H1 (cell line): ENCODE results near the gene SLC2A1. TPM values are rescaled to one million over a fixed set of nuclear protein-coding genes. Genes with fewer than 3 reads are reported as not detected.

ENCODE experiments used
- CTCF ChIA-PET: fragments of 300-600 bp; sonication (Branson Sonifier 250); formaldehyde crosslinking; loops from one replicate; lab custom pipeline; 2021; ENCODE audit not compliant: partially characterized antibody; lab: Charles Lee
- POLR2A ChIA-PET: fragments of 300-600 bp; sonication (Branson Sonifier 250); formaldehyde crosslinking; loops from one replicate; lab custom pipeline; 2021; ENCODE audit warnings: inconsistent platforms; ENCODE audit not compliant: partially characterized antibody; lab: Charles Lee
- DNase-seq, 2 experiments: peaks; one replicate each; pipeline versions ENCODE4 v3.0.0 to v3.0.0-alpha.2; 2010 to 2022; ENCODE audit warnings: low spot score in 2 of 2, low read depth in 1 of 2, mixed read lengths in 1 of 2
- FAIRE-seq: peaks from 2 replicates; lab custom pipeline; 2011; peaks lifted over from hg19 to GRCh38; lab: Jason Lieb, UNC
- H2AFZ ChIP-seq: 2 replicates; pipeline ENCODE4 v1.8.1; 2012; ENCODE audit warnings: low read length, inconsistent platforms
- H2AK5ac ChIP-seq: 2 replicates; pipeline ENCODE4 v1.6.1; 2013; ENCODE audit warnings: low read depth, low read length
- H2BK120ac ChIP-seq: replicated peaks from 2 replicates; pipeline ENCODE3; 2013; ENCODE audit warnings: low read depth, low read length, inconsistent platforms
- H2BK12ac ChIP-seq: 2 replicates; pipeline ENCODE4 v1.6.1; 2013; ENCODE audit warnings: low read depth, low read length
- H2BK15ac ChIP-seq: 2 replicates; pipeline ENCODE4 v1.6.1; 2013; ENCODE audit warnings: low read length
- H2BK20ac ChIP-seq: 2 replicates; pipeline ENCODE4 v1.6.1; 2013; ENCODE audit warnings: low read length
- H2BK5ac ChIP-seq: 2 replicates; pipeline ENCODE4 v1.6.1; 2013; ENCODE audit warnings: low read depth, low read length
- H3K14ac ChIP-seq: 2 replicates; pipeline ENCODE4 v1.6.1; 2013; ENCODE audit warnings: inconsistent platforms; ENCODE audit not compliant: insufficient read length
- H3K18ac ChIP-seq: 2 replicates; pipeline ENCODE4 v1.6.1; 2013; ENCODE audit warnings: low read length; ENCODE audit errors: extremely low read depth
- H3K23ac ChIP-seq: 2 replicates; pipeline ENCODE4 v1.6.1; 2013; ENCODE audit warnings: inconsistent platforms; ENCODE audit not compliant: insufficient read length
- H3K23me2 ChIP-seq: 2 replicates; pipeline ENCODE4 v1.6.1; 2013; ENCODE audit warnings: low read depth, low read length
- H3K27ac ChIP-seq: 2 replicates; pipeline ENCODE4 v1.6.1; 2011; ENCODE audit warnings: low read depth, low read length, inconsistent platforms
- H3K27me3 ChIP-seq, 4 experiments: replicated peaks in 1 of 4; 1 replicate in 1 of 4; 2 replicates in 3 of 4; pipeline versions ENCODE4 v1.6.1 to v1.8.1; 2011 to 2013; ENCODE audit warnings: low read length in 3 of 4, mild to moderate bottlenecking in 3 of 4, inconsistent platforms in 2 of 4, mixed read lengths in 2 of 4, moderate library complexity in 1 of 4; ENCODE audit not compliant: control insufficient read depth in 3 of 4, insufficient read depth in 3 of 4; ENCODE audit errors: extremely low read depth in 1 of 4
- H3K36me3 ChIP-seq, 4 experiments: 2 replicates each; pipeline versions ENCODE4 v1.6.1 to v1.8.1; 2011 to 2013; ENCODE audit warnings: mild to moderate bottlenecking in 4 of 4, low read length in 3 of 4, moderate library complexity in 2 of 4, control low read depth in 1 of 4, inconsistent platforms in 1 of 4; ENCODE audit not compliant: insufficient read depth in 4 of 4, control insufficient read depth in 2 of 4
- H3K4ac ChIP-seq: replicated peaks from 2 replicates; pipeline ENCODE3; 2013; ENCODE audit warnings: low read length, low read depth, mixed read lengths, inconsistent platforms; ENCODE audit not compliant: insufficient read length
- H3K4me1 ChIP-seq, 4 experiments: replicated peaks in 1 of 4; 1 replicate in 1 of 4; 2 replicates in 3 of 4; pipeline versions ENCODE4 v1.6.1 to v1.8.1; 2011 to 2013; ENCODE audit warnings: low read length in 3 of 4, inconsistent platforms in 2 of 4, mixed read lengths in 1 of 4; ENCODE audit not compliant: insufficient read depth in 4 of 4, control insufficient read depth in 3 of 4
- H3K4me2 ChIP-seq, 2 experiments: 2 replicates each; pipeline versions ENCODE4 v1.6.1 to v1.8.1; 2011 to 2013; ENCODE audit warnings: low read depth in 2 of 2, low read length in 2 of 2, control low read depth in 1 of 2, inconsistent platforms in 1 of 2, mild to moderate bottlenecking in 1 of 2; ENCODE audit not compliant: insufficient read depth in 1 of 2
- H3K4me3 ChIP-seq, 4 experiments: fragments of 200-600, 300-600 bp in 1 of 4; sonication (generic), shearing (Covaris generic), sonication (Bioruptor Twin) in 1 of 4; 2 replicates each; pipeline versions ENCODE4 v1.5.1 to v1.8.1; 2011 to 2016; ENCODE audit warnings: low read length in 4 of 4, low read depth in 3 of 4, control low read depth in 2 of 4, inconsistent platforms in 2 of 4, mild to moderate bottlenecking in 2 of 4, mixed read lengths in 1 of 4, moderate library complexity in 1 of 4; ENCODE audit not compliant: insufficient read depth in 2 of 4; ENCODE audit errors: extremely low read depth in 1 of 4
- H3K56ac ChIP-seq: replicated peaks from 2 replicates; pipeline ENCODE3; 2013; ENCODE audit warnings: low read depth, mild to moderate bottlenecking, mixed read lengths, low read length, inconsistent platforms; ENCODE audit not compliant: insufficient read length
- H3K79me1 ChIP-seq: 2 replicates; pipeline ENCODE4 v1.6.1; 2013; ENCODE audit warnings: low read depth, low read length, control low read depth
- H3K79me2 ChIP-seq, 2 experiments: 2 replicates each; pipeline versions ENCODE4 v1.6.1 to v1.8.1; 2012 to 2013; ENCODE audit warnings: low read length in 2 of 2, mild to moderate bottlenecking in 2 of 2, inconsistent platforms in 1 of 2; ENCODE audit not compliant: insufficient read depth in 2 of 2, control insufficient read depth in 1 of 2
- H3K9ac ChIP-seq, 4 experiments: replicated peaks in 1 of 4; 1 replicate in 1 of 4; 2 replicates in 3 of 4; pipeline versions ENCODE4 v1.6.1 to v1.8.1; 2011 to 2013; ENCODE audit warnings: low read depth in 3 of 4, low read length in 3 of 4, control low read depth in 2 of 4, mild to moderate bottlenecking in 2 of 4, moderate library complexity in 2 of 4, inconsistent platforms in 1 of 4; ENCODE audit errors: extremely low read depth in 1 of 4
- H3K9me3 ChIP-seq, 2 experiments: 2 replicates each; pipeline versions ENCODE4 v1.6.1 to v1.8.1; 2012 to 2013; ENCODE audit warnings: mild to moderate bottlenecking in 2 of 2, moderate library complexity in 2 of 2, control low read depth in 1 of 2, inconsistent platforms in 1 of 2, low read depth in 1 of 2, low read length in 1 of 2, mixed read lengths in 1 of 2; ENCODE audit not compliant: insufficient read depth in 2 of 2
- H4K20me1 ChIP-seq, 2 experiments: replicated peaks in 1 of 2; 2 replicates each; pipeline versions ENCODE3 to v1.8.1; 2011 to 2013; ENCODE audit warnings: inconsistent platforms in 2 of 2, low read length in 2 of 2, mild to moderate bottlenecking in 1 of 2; ENCODE audit not compliant: insufficient read depth in 2 of 2, control insufficient read depth in 1 of 2
- H4K5ac ChIP-seq: 2 replicates; pipeline ENCODE4 v1.6.1; 2013; ENCODE audit warnings: low read length, low read depth, mixed read lengths, inconsistent platforms; ENCODE audit not compliant: insufficient read length
- H4K8ac ChIP-seq: 2 replicates; pipeline ENCODE4 v1.8.0; 2013; ENCODE audit warnings: mild to moderate bottlenecking, moderate library complexity, low read length, inconsistent platforms; ENCODE audit not compliant: insufficient read depth; ENCODE audit errors: extremely low read depth
- H4K91ac ChIP-seq: replicated peaks from 2 replicates; pipeline ENCODE3; 2013; ENCODE audit warnings: low read length, mixed read lengths, inconsistent platforms; ENCODE audit not compliant: insufficient read length
- CHD1 ChIP-seq: IDR thresholded peaks from 2 replicates; pipeline ENCODE4 v1.6.1; 2012; ENCODE audit warnings: low read depth, low read length, improper control_type of control experiment
- EZH2 ChIP-seq: fragments of 200-600 bp; sonication (generic); IDR thresholded peaks from 2 replicates; pipeline ENCODE4 v1.7.1; 2012; ENCODE audit warnings: low read depth, mild to moderate bottlenecking, moderate library complexity, low read length, inconsistent platforms; ENCODE audit not compliant: severe bottlenecking
- GABPA ChIP-seq: IDR thresholded peaks from 2 replicates; pipeline ENCODE4 v1.6.1; 2011; ENCODE audit warnings: mild to moderate bottlenecking, low read length, moderate library complexity, borderline replicate concordance; ENCODE audit not compliant: insufficient read depth
- HDAC6 ChIP-seq: IDR thresholded peaks from one replicate; pipeline ENCODE4 v1.7.1; 2012; ENCODE audit warnings: low read depth, mild to moderate bottlenecking, inconsistent platforms, low read length, moderate library complexity
- KDM1A ChIP-seq: fragments of 200-600, 300-600 bp; sonication (generic); IDR thresholded peaks from 2 replicates; pipeline ENCODE4 v1.7.1; 2016; ENCODE audit warnings: mild to moderate bottlenecking, low read length, borderline replicate concordance
- KDM4A ChIP-seq: IDR thresholded peaks from one replicate; pipeline ENCODE4 v1.7.1; 2012; ENCODE audit warnings: low read depth, mild to moderate bottlenecking, moderate library complexity, low read length, inconsistent platforms; ENCODE audit not compliant: severe bottlenecking
- NRF1 ChIP-seq: IDR thresholded peaks from 2 replicates; pipeline ENCODE4 v1.6.1; 2011; ENCODE audit warnings: mild to moderate bottlenecking, low read depth, low read length, improper control_type of control experiment
- PHF8 ChIP-seq: fragments of 200-600 bp; sonication (generic); conservative IDR thresholded peaks from 2 replicates; pipeline ENCODE4 v1.7.1; 2012; ENCODE audit warnings: low read depth, mild to moderate bottlenecking, inconsistent platforms, low read length, moderate library complexity
- RFX5 ChIP-seq: IDR thresholded peaks from 2 replicates; pipeline ENCODE4 v1.6.1; 2011; ENCODE audit warnings: low read depth, low read length, improper control_type of control experiment, borderline replicate concordance
- SP2 ChIP-seq: IDR thresholded peaks from 2 replicates; pipeline ENCODE4 v1.6.1; 2012; ENCODE audit warnings: mild to moderate bottlenecking, low read length, inconsistent platforms
- TCF12 ChIP-seq: IDR thresholded peaks from 2 replicates; pipeline ENCODE4 v1.6.1; 2011; ENCODE audit warnings: low read depth, mild to moderate bottlenecking, low read length
- TEAD4 ChIP-seq: IDR thresholded peaks from 2 replicates; pipeline ENCODE4 v1.6.1; 2012; ENCODE audit warnings: low read depth, low read length, inconsistent platforms, mixed read lengths
- USF2 ChIP-seq: IDR thresholded peaks from 2 replicates; pipeline ENCODE4 v1.6.1; 2011; ENCODE audit warnings: low read length, improper control_type of control experiment
- WGBS, 2 experiments: shearing (Covaris generic) in 1 of 2; methylation state at CpG; one replicate each; pipeline versions ENCODE4 v1.1.6 to v1.1.7; 2013 to 2015; ENCODE audit warnings: low lambda C conversion rate in 2 of 2, mixed read lengths in 2 of 2, inconsistent platforms in 1 of 2, low coverage in 1 of 2, missing lambda C conversion rate in 1 of 2; ENCODE audit not compliant: insufficient replicate concordance in 2 of 2, insufficient coverage in 1 of 2, insufficient read length in 1 of 2; ENCODE audit errors: extremely low coverage in 1 of 2, missing lambda C conversion rate in 1 of 2; 5-methylcytosine and 5-hydroxymethylcytosine counted together
- polyA plus RNA-seq, 7 experiments: library from polyadenylated mRNA; depleted of rRNA in 3 of 7; stranded (reverse) in 5 of 7; unstranded in 2 of 7; fragments of >200 nt in 5 of 7; fragments of 200-250 nt in 2 of 7; gene quantifications; 1 replicate in 5 of 7; 2 replicates in 1 of 7; 4 replicates in 1 of 7; pipeline versions ENCODE4 v1.2.1 to v1.2.3, GENCODE V29; 2011 to 2013; ENCODE audit warnings: missing spikeins in 2 of 7, mixed read lengths in 2 of 7
- total RNA-seq: library from RNA; stranded (reverse); fragmentation: NEBNext Ultra II Directional; extraction: Animal tissue kit (Norgen Biotek cat#: 25700); gene quantifications from 2 replicates; pipeline ENCODE4 v1.2.1, GENCODE V29; 2021

The SLC2A1 gene
- total and polyA plus RNA-seq, 2 of the 8 experiments (the other 6 are each of a cell fraction or from before 2014, with no cell fraction given): 230 to 308 TPM

GRCh38 chr1:42943166-42943565 lies 15.5 kb downstream of the SLC2A1 start:
- no peaks in the 10 kb centered on the region for H3K9me3 ChIP-seq
- H3K4me1 ChIP-seq: peaks cover 10 to 30% (median 17%) of the 10 kb centered on the region in 4 experiments
- 80% methylated on average over 7 of the region's 7 CpGs; no CpG with 5 or more reads in 1 of the 2 experiments for WGBS, 2 experiments
- H2BK15ac ChIP-seq: no peak overlapping the region
- H4K91ac ChIP-seq: no peak overlapping the region
- no peak overlapping the region for H3K14ac ChIP-seq
- H3K56ac ChIP-seq: no peak overlapping the region
- no peak overlapping the region for H3K18ac ChIP-seq
- H2BK5ac ChIP-seq: no peak overlapping the region
- no peak overlapping the region for H4K5ac ChIP-seq
- H4K20me1 ChIP-seq: peaks cover 66 to 69% of the 10 kb centered on the region in 2 experiments
- H2AFZ ChIP-seq: no peak overlapping the region
- peaks cover 26% of the 10 kb centered on the region for H3K79me1 ChIP-seq
- H2BK20ac ChIP-seq: no peak overlapping the region
- peaks cover 34 to 100% of the 10 kb centered on the region in 2 experiments for H3K79me2 ChIP-seq
- H2BK12ac ChIP-seq: no peak overlapping the region
- H3K23me2 ChIP-seq: no peaks in the 10 kb centered on the region
- peak overlapping the region in 2 of 4 experiments; percentile 16 to 45; a peak in 1 of 7 replicates for H3K9ac ChIP-seq
- no peak overlapping the region for H3K4ac ChIP-seq
- POLR2A ChIA-PET: interaction anchor here (1.4 to 3.7 kb wide), 6 partner anchors 9 to 64 kb away, joined by 3 to 26 read pairs (median 7); no protein-coding TSS in a partner anchor
- no peak for DNase-seq
- H2AK5ac ChIP-seq: no peak overlapping the region
- peaks cover 24 to 80% (median 57%) of the 10 kb centered on the region in 4 experiments for H3K36me3 ChIP-seq
- CTCF ChIA-PET: interaction anchor here (1.1 to 3.1 kb wide), 6 partner anchors 10 to 164 kb away, joined by 3 to 24 read pairs (median 6); no protein-coding TSS in a partner anchor
- H4K8ac ChIP-seq: no peak overlapping the region
- no peak for FAIRE-seq
- no peak overlapping the region for H2BK120ac ChIP-seq
- no peak overlapping the region for H3K27ac ChIP-seq
- H3K27me3 ChIP-seq: no peaks in the 10 kb centered on the region
- H3K4me3 ChIP-seq: no peak overlapping the region
- H3K23ac ChIP-seq: no peak overlapping the region
- no peak overlapping the region for H3K4me2 ChIP-seq
- TF ChIP-seq EZH2 (no peak), PHF8 (no peak), KDM1A (no peak), NRF1 (no peak), RFX5 (no peak), KDM4A (no peak), SP2 (no peak), HDAC6 (no peak), CHD1 (no peak), GABPA (no peak), TEAD4 (no peak), TCF12 (no peak), USF2 (no peak)
